Activated naive CD4-positive, alpha-beta T cell treated with anti-CD3 and anti-CD28 coated beads, Interleukin-2, amount 10 ng/mL, durations not matched to agents 7 days and 5 days (primary cell): Measurements from ENCODE around the gene FBXO24.
A peak's percentile ranks its signal among the peaks of the same experiment; 100 is the strongest.
"Not testable (repeated sequence)": the region's sequence is repeated elsewhere in the genome, so short reads cannot be mapped to it uniquely, and the experiment has no call there.

Experiments
- CTCF ChIA-PET: fragments of 350-600 bp; sonication (Branson Sonifier 250); formaldehyde crosslinking; loops from one replicate; lab custom pipeline; 2021; ENCODE audit warnings: antibody characterized with exemption; lab: Charles Lee
- DNase-seq: peaks from one replicate; pipeline ENCODE4 v3.0.0-alpha.2; 2020
- H3K27ac Mint-ChIP-seq: one replicate; pipeline ENCODE4 v1.8.0; 2021; ENCODE audit warnings: mild to moderate bottlenecking, moderate library complexity, mixed read lengths
- H3K27me3 Mint-ChIP-seq: one replicate; pipeline ENCODE4 v1.8.0; 2021; ENCODE audit warnings: mild to moderate bottlenecking, mixed read lengths
- H3K36me3 Mint-ChIP-seq: one replicate; pipeline ENCODE4 v1.8.0; 2021; ENCODE audit warnings: mixed read lengths
- H3K4me1 Mint-ChIP-seq: one replicate; pipeline ENCODE4 v1.8.0; 2021; ENCODE audit warnings: mixed read lengths
- H3K4me3 Mint-ChIP-seq: one replicate; pipeline ENCODE4 v1.8.0; 2021; ENCODE audit warnings: mild to moderate bottlenecking, moderate library complexity, mixed read lengths
- H3K9me3 Mint-ChIP-seq: one replicate; pipeline ENCODE4 v1.8.0; 2021; ENCODE audit warnings: mixed read lengths

Gene FBXO24

GRCh38 chr7:100586266-100587025 lies at the start of gene FBXO24:
FBXO24 (plus strand) TSS chr7:100586328; CDS start chr7:100586626, 298 bp downstream.
- CTCF ChIA-PET, result interaction anchor here (0.6 to 9.1 kb wide), 11 partner anchors 11 to 527 kb away, joined by 3 to 130 read pairs (median 4); partner anchors contain the start of genes MOSPD3, POP7 and SLC12A9
- peaks cover 21% of the 10 kb centered on the region for H3K36me3 Mint-ChIP-seq
- DNase-seq, result peak; percentile 100
- peak within 1 kb of the TSS; percentile 89 for H3K4me3 Mint-ChIP-seq
- no peaks in the 10 kb centered on the region for H3K9me3 Mint-ChIP-seq
- H3K4me1 Mint-ChIP-seq, result peaks cover 36% of the 10 kb centered on the region
- H3K27me3 Mint-ChIP-seq, result peaks cover 30% of the 10 kb centered on the region
- peak within 1 kb of the TSS; percentile 98 for H3K27ac Mint-ChIP-seq

GRCh38 chr7:100536695-100537094 lies 49.4 kb upstream of the FBXO24 start:
- H3K9me3 Mint-ChIP-seq, DNase-seq, H3K27ac Mint-ChIP-seq, CTCF ChIA-PET, H3K4me3 Mint-ChIP-seq: not testable (repeated sequence)
- Mint-ChIP-seq H3K4me1 (peaks cover 36% of the 10 kb centered on the region), H3K27me3 (peaks cover 18% of the 10 kb centered on the region), H3K36me3 (peaks cover 12% of the 10 kb centered on the region)

- DNase-seq, result no peak
- Mint-ChIP-seq H3K27ac (peak overlapping the region; percentile 84), H3K4me1 (peaks cover 50% of the 10 kb centered on the region), H3K36me3 (peaks cover 17% of the 10 kb centered on the region), H3K4me3 (peak overlapping the region; percentile 98), H3K9me3 (no peaks in the 10 kb centered on the region), H3K27me3 (peaks cover 6% of the 10 kb centered on the region)
- CTCF ChIA-PET, result interaction anchor here (1.3 to 2.2 kb wide), 4 partner anchors 21 to 68 kb away, joined by 3 to 12 read pairs (median 4); no protein-coding TSS in a partner anchor
These were observed 47.8 kb upstream of the FBXO24 start for GRCh38 chr7:100538348-100538653.

GRCh38 chr7:100538654-100539435 lies 47.3 kb upstream of the FBXO24 start, which contains the start of gene AGFG2:
AGFG2 (plus strand) TSS chr7:100539203; CDS start chr7:100539347, 144 bp downstream.
- Mint-ChIP-seq H3K27ac (peak within 1 kb of the TSS; percentile 84), H3K36me3 (peaks cover 20% of the 10 kb centered on the region), H3K4me3 (peak within 1 kb of the TSS; percentile 98), H3K4me1 (peaks cover 56% of the 10 kb centered on the region), H3K27me3 (peaks cover 4% of the 10 kb centered on the region), H3K9me3 (no peaks in the 10 kb centered on the region)
- CTCF ChIA-PET, result interaction anchor here (0.6 to 2.2 kb wide), 6 partner anchors 21 to 70 kb away, joined by 3 to 12 read pairs (median 3); no protein-coding TSS in a partner anchor
- peak; percentile 100 for DNase-seq

GRCh38 chr7:100539436-100540006 lies 46.6 kb upstream of the FBXO24 start:
- H3K27me3 Mint-ChIP-seq, result peaks cover 4% of the 10 kb centered on the region
- no peak for DNase-seq
- peak overlapping the region; percentile 98 for H3K4me3 Mint-ChIP-seq
- CTCF ChIA-PET, result interaction anchor here (0.6 to 2.2 kb wide), 5 partner anchors 20 to 71 kb away, joined by 3 to 12 read pairs (median 3); no protein-coding TSS in a partner anchor
- H3K9me3 Mint-ChIP-seq, result no peaks in the 10 kb centered on the region
- H3K36me3 Mint-ChIP-seq, result peaks cover 26% of the 10 kb centered on the region
- H3K4me1 Mint-ChIP-seq, result peaks cover 63% of the 10 kb centered on the region
- H3K27ac Mint-ChIP-seq, result peak overlapping the region; percentile 82

GRCh38 chr7:100540073-100540723 lies 45.9 kb upstream of the FBXO24 start:
- CTCF ChIA-PET, result no interaction called here
- Mint-ChIP-seq H3K27ac (peak overlapping the region; percentile 82), H3K4me1 (peaks cover 69% of the 10 kb centered on the region), H3K27me3 (peaks cover 4% of the 10 kb centered on the region), H3K4me3 (peak overlapping the region; percentile 98), H3K9me3 (no peaks in the 10 kb centered on the region), H3K36me3 (peaks cover 26% of the 10 kb centered on the region)
- DNase-seq, result no peak

- not testable (repeated sequence) for DNase-seq, H3K9me3 Mint-ChIP-seq, H3K4me3 Mint-ChIP-seq, H3K27ac Mint-ChIP-seq, H3K27me3 Mint-ChIP-seq
- H3K4me1 Mint-ChIP-seq, result peaks cover 80% of the 10 kb centered on the region
- CTCF ChIA-PET, result interaction anchor here (0.8 to 3.2 kb wide), 3 partner anchors 10 to 22 kb away, joined by 3 to 16 read pairs (median 4); no protein-coding TSS in a partner anchor
- H3K36me3 Mint-ChIP-seq, result peaks cover 26% of the 10 kb centered on the region
These were observed 44.8 kb upstream of the FBXO24 start for GRCh38 chr7:100541309-100541708.

GRCh38 chr7:100543586-100543985 lies 42.5 kb upstream of the FBXO24 start:
- H3K27ac Mint-ChIP-seq, result peak overlapping the region; percentile 91
- H3K9me3 Mint-ChIP-seq, result no peaks in the 10 kb centered on the region
- H3K4me3 Mint-ChIP-seq, result no peak overlapping the region
- H3K4me1 Mint-ChIP-seq, result peaks cover 92% of the 10 kb centered on the region
- peaks cover 4% of the 10 kb centered on the region for H3K27me3 Mint-ChIP-seq
- H3K36me3 Mint-ChIP-seq, result peaks cover 36% of the 10 kb centered on the region
- CTCF ChIA-PET, result interaction anchor here (1.0 to 3.2 kb wide), 4 partner anchors 16 to 148 kb away, joined by 3 to 16 read pairs (median 4); partner anchors contain the start of gene TSC22D4
- no peak for DNase-seq

GRCh38 chr7:100544386-100544785 lies 41.7 kb upstream of the FBXO24 start:
- peaks cover 95% of the 10 kb centered on the region for H3K4me1 Mint-ChIP-seq
- DNase-seq, result no peak
- no peaks in the 10 kb centered on the region for H3K27me3 Mint-ChIP-seq
- H3K4me3 Mint-ChIP-seq, result peak overlapping the region; percentile 5
- H3K36me3 Mint-ChIP-seq, result peaks cover 38% of the 10 kb centered on the region
- H3K9me3 Mint-ChIP-seq, result no peaks in the 10 kb centered on the region
- CTCF ChIA-PET, result interaction anchor here (1.3 to 7.6 kb wide), 3 partner anchors 16 to 20 kb away, joined by 5 to 60 read pairs (median 6); no protein-coding TSS in a partner anchor
- peak overlapping the region; percentile 91 for H3K27ac Mint-ChIP-seq

GRCh38 chr7:100544967-100545359 lies 41.2 kb upstream of the FBXO24 start:
- peaks cover 96% of the 10 kb centered on the region for H3K4me1 Mint-ChIP-seq
- DNase-seq, result no peak
- H3K4me3 Mint-ChIP-seq, result peak overlapping the region; percentile 51
- H3K27me3 Mint-ChIP-seq, result no peaks in the 10 kb centered on the region
- H3K9me3 Mint-ChIP-seq, result no peaks in the 10 kb centered on the region
- CTCF ChIA-PET, result interaction anchor here (0.6 to 7.6 kb wide), 5 partner anchors 15 to 44 kb away, joined by 4 to 60 read pairs (median 5); no protein-coding TSS in a partner anchor
- H3K27ac Mint-ChIP-seq, result peak overlapping the region; percentile 91
- H3K36me3 Mint-ChIP-seq, result peaks cover 36% of the 10 kb centered on the region

- H3K9me3 Mint-ChIP-seq, result no peaks in the 10 kb centered on the region
- peaks cover 39% of the 10 kb centered on the region for H3K36me3 Mint-ChIP-seq
- peak; percentile 43 for DNase-seq
- CTCF ChIA-PET, result interaction anchor here (0.6 to 7.6 kb wide), 6 partner anchors 15 to 61 kb away, joined by 3 to 60 read pairs (median 4); no protein-coding TSS in a partner anchor
- peak overlapping the region; percentile 51 for H3K4me3 Mint-ChIP-seq
- peaks cover 96% of the 10 kb centered on the region for H3K4me1 Mint-ChIP-seq
- H3K27me3 Mint-ChIP-seq, result no peaks in the 10 kb centered on the region
- peak overlapping the region; percentile 91 for H3K27ac Mint-ChIP-seq
These were observed 40.6 kb upstream of the FBXO24 start for GRCh38 chr7:100545360-100546128.

- no peaks in the 10 kb centered on the region for H3K9me3 Mint-ChIP-seq
- no peak for DNase-seq
- peaks cover 35% of the 10 kb centered on the region for H3K36me3 Mint-ChIP-seq
- peak overlapping the region; percentile 91 for H3K27ac Mint-ChIP-seq
- no peaks in the 10 kb centered on the region for H3K27me3 Mint-ChIP-seq
- peaks cover 92% of the 10 kb centered on the region for H3K4me1 Mint-ChIP-seq
- H3K4me3 Mint-ChIP-seq, result peak overlapping the region; percentile 51
- CTCF ChIA-PET, result interaction anchor here (1.0 to 7.6 kb wide), 2 partner anchors 14 to 62 kb away, joined by 3 to 60 read pairs; no protein-coding TSS in a partner anchor
These were observed 39.8 kb upstream of the FBXO24 start for GRCh38 chr7:100546129-100546925.
